Liver (tissue), 9 donors: Measurements from ENCODE around the gene ZNF534. TPM values are rescaled to one million over a fixed set of nuclear protein-coding genes. Genes with fewer than 3 reads are reported as not detected.
A peak's percentile ranks its signal among the peaks of the same experiment; 100 is the strongest.

Experiments
- DNase-seq: peaks from one replicate; pipeline ENCODE4 v3.0.0-alpha.2; 2017; ENCODE audit warnings: low spot score
- H3K27ac ChIP-seq, 2 donors: one replicate each; pipeline ENCODE4 v1.7.0; 2013; ENCODE audit warnings: inconsistent platforms in 2 of 2, low read length in 2 of 2, control low read depth in 1 of 2, low read depth in 1 of 2, mild to moderate bottlenecking in 1 of 2
- H3K27me3 ChIP-seq, 4 donors: one replicate each; pipeline versions ENCODE4 v1.6.1 to v1.7.0; 2013; ENCODE audit warnings: low read length in 3 of 4, inconsistent platforms in 1 of 4, mild to moderate bottlenecking in 1 of 4, moderate library complexity in 1 of 4; ENCODE audit not compliant: control insufficient read depth in 4 of 4, insufficient read depth in 4 of 4
- H3K36me3 ChIP-seq, 4 donors: one replicate each; pipeline versions ENCODE4 v1.6.1 to v1.7.0; 2013; ENCODE audit warnings: low read length in 3 of 4, mild to moderate bottlenecking in 3 of 4, low read depth in 1 of 4, moderate library complexity in 1 of 4; ENCODE audit not compliant: control insufficient read depth in 4 of 4, insufficient read depth in 3 of 4
- H3K4me1 ChIP-seq, 4 donors: one replicate each; pipeline versions ENCODE4 v1.6.1 to v1.7.0; 2013; ENCODE audit warnings: low read length in 3 of 4, mild to moderate bottlenecking in 3 of 4, moderate library complexity in 1 of 4; ENCODE audit not compliant: control insufficient read depth in 4 of 4, insufficient read depth in 4 of 4
- H3K4me3 ChIP-seq, 3 donors: one replicate each; pipeline versions ENCODE4 v1.6.1 to v1.7.0; 2013; ENCODE audit warnings: low read length in 3 of 3, control low read depth in 1 of 3, low read depth in 1 of 3, mild to moderate bottlenecking in 1 of 3
- H3K9ac ChIP-seq, 2 donors: one replicate each; pipeline ENCODE4 v1.7.0; 2013; ENCODE audit warnings: low read length in 2 of 2, mild to moderate bottlenecking in 2 of 2, moderate library complexity in 2 of 2, control low read depth in 1 of 2, low read depth in 1 of 2
- H3K9me3 ChIP-seq, 4 donors: one replicate each; pipeline versions ENCODE4 v1.6.1 to v1.7.0; 2013; ENCODE audit warnings: low read length in 3 of 4; ENCODE audit not compliant: control insufficient read depth in 4 of 4
- ATF3 ChIP-seq: IDR thresholded peaks from 2 replicates; pipeline ENCODE4 v1.6.1; 2016; ENCODE audit warnings: antibody characterized with exemption
- CTCF ChIP-seq: fragments of 150-350 bp; IDR thresholded peaks from 2 replicates; pipeline ENCODE4 v1.5.1; 2017; ENCODE audit warnings: improper control_type of control experiment, low read depth, low read length; ENCODE audit not compliant: missing input control
- EGR1 ChIP-seq, 2 donors: IDR thresholded peaks; 2 replicates each; pipeline ENCODE4 v1.6.1; 2016 to 2018; ENCODE audit warnings: antibody characterized with exemption in 2 of 2, low read depth in 2 of 2
- FOXA1 ChIP-seq: IDR thresholded peaks from 2 replicates; pipeline ENCODE4 v1.6.1; 2016; ENCODE audit warnings: antibody characterized with exemption
- FOXA2 ChIP-seq: IDR thresholded peaks from 2 replicates; pipeline ENCODE4 v1.6.1; 2016; ENCODE audit warnings: antibody characterized with exemption
- GABPA ChIP-seq, 2 donors: IDR thresholded peaks in 1 of 2; conservative IDR thresholded peaks in 1 of 2; 2 replicates each; pipeline ENCODE4 v1.6.1; 2016; ENCODE audit warnings: antibody characterized with exemption in 2 of 2, mild to moderate bottlenecking in 1 of 2, moderate library complexity in 1 of 2
- HNF4A ChIP-seq, 2 donors: conservative IDR thresholded peaks; 2 replicates each; pipeline ENCODE4 v1.6.1; 2016; ENCODE audit warnings: antibody characterized with exemption in 2 of 2, mild to moderate bottlenecking in 2 of 2
- HNF4G ChIP-seq: IDR thresholded peaks from 2 replicates; pipeline ENCODE4 v1.6.1; 2016; ENCODE audit warnings: antibody characterized with exemption
- JUND ChIP-seq, 2 donors: IDR thresholded peaks; 2 replicates each; pipeline ENCODE4 v1.6.1; 2016; ENCODE audit warnings: antibody characterized with exemption in 2 of 2
- MAX ChIP-seq: IDR thresholded peaks from 2 replicates; pipeline ENCODE4 v1.6.1; 2016; ENCODE audit warnings: antibody characterized with exemption
- NR2F2 ChIP-seq: IDR thresholded peaks from 2 replicates; pipeline ENCODE4 v1.6.1; 2016; ENCODE audit warnings: antibody characterized with exemption
- RAD21 ChIP-seq, 2 donors: IDR thresholded peaks; 2 replicates each; pipeline ENCODE4 v1.6.1; 2016; ENCODE audit warnings: antibody characterized with exemption in 2 of 2, mild to moderate bottlenecking in 2 of 2
- REST ChIP-seq: IDR thresholded peaks from 2 replicates; pipeline ENCODE4 v1.6.1; 2016; ENCODE audit warnings: antibody characterized with exemption, mild to moderate bottlenecking
- RXRA ChIP-seq, 2 donors: IDR thresholded peaks; 2 replicates each; pipeline ENCODE4 v1.6.1; 2017 to 2018; ENCODE audit warnings: antibody characterized with exemption in 2 of 2, mild to moderate bottlenecking in 1 of 2
- SP1 ChIP-seq: IDR thresholded peaks from 2 replicates; pipeline ENCODE4 v1.6.1; 2018; ENCODE audit warnings: antibody characterized with exemption, mild to moderate bottlenecking
- YY1 ChIP-seq: IDR thresholded peaks from 2 replicates; pipeline ENCODE4 v1.6.1; 2016; ENCODE audit warnings: antibody characterized with exemption, mild to moderate bottlenecking
- ZBTB33 ChIP-seq: IDR thresholded peaks from 2 replicates; pipeline ENCODE4 v1.6.1; 2016; ENCODE audit warnings: antibody characterized with exemption
- WGBS: extraction: QIAGEN DNeasy Blood & Tissue Kit; methylation state at CpG from one replicate; pipeline ENCODE4 v1.1.7; 2013; 5-methylcytosine and 5-hydroxymethylcytosine counted together
- polyA plus RNA-seq, 2 donors: library from polyadenylated mRNA; stranded (reverse) in 1 of 2; unstranded in 1 of 2; fragments of 200-250 nt in 1 of 2; fragments of >200 nt in 1 of 2; fragmentation: Nextera tagmentation in 1 of 2; extraction: Ambion mirVana in 1 of 2; gene quantifications; one replicate each; pipeline versions ENCODE4 v1.2.1 to v1.2.3, GENCODE V29; 2013 to 2015
- total RNA-seq, 2 donors: library from RNA; depleted of rRNA; stranded (reverse); fragments of >200 nt; gene quantifications; one replicate each; pipeline ENCODE4 v1.2.3, GENCODE V29; 2014
- donor health status: healthy.
- donor health status: healthy.
- donor health status: healthy.
- donor health status: healthy.
- donor health status: healthy.

ZNF534 gene
- total and polyA plus RNA-seq, 4 donors: not detected

- peak; percentile 37 for DNase-seq
- 28% methylated on average over 37 of the region's 37 CpGs for WGBS
- TF ChIP-seq HNF4G: no peak
- no peak for TF ChIP-seq CTCF
- TF ChIP-seq GABPA (IDR thresholded peaks at IDR 0.05 in 1 of 2, conservative IDR thresholded peaks at IDR 0.05 in 1 of 2): no peak
- TF ChIP-seq ZBTB33: no peak
- no peak for TF ChIP-seq SP1
- no peak for TF ChIP-seq MAX
- TF ChIP-seq NR2F2: no peak
- TF ChIP-seq REST: no peak
- TF ChIP-seq RXRA (IDR thresholded peaks at IDR 0.05): no peak
These were observed 63.4 kb downstream of the ZNF534 start for GRCh38 chr19:52492201-52492993.

GRCh38 chr19:52492994-52493470 is 64.1 kb downstream of the ZNF534 start:
- peak; percentile 33 for DNase-seq
- Histone ChIP-seq H3K27me3 (no peaks in the 10 kb centered on the region), H3K36me3 (no peaks in the 10 kb centered on the region), H3K4me3 (peak overlapping the region in 2 of 3 donors; percentile 11 to 19), H3K27ac (no peak overlapping the region), H3K9me3 (peaks cover 15 to 33% (median 24%) of the 10 kb centered on the region in 4 donors), H3K9ac (no peak overlapping the region), H3K4me1 (no peaks in the 10 kb centered on the region)
- WGBS: 12% methylated on average over 28 of the region's 28 CpGs
- TF ChIP-seq GABPA (IDR thresholded peaks at IDR 0.05 in 1 of 2, conservative IDR thresholded peaks at IDR 0.05 in 1 of 2) (no peak), FOXA1 (no peak), JUND (IDR thresholded peaks at IDR 0.05) (no peak), FOXA2 (no peak), CTCF (no peak), ZBTB33 (no peak), SP1 (no peak), MAX (no peak), RXRA (IDR thresholded peaks at IDR 0.05) (no peak), RAD21 (IDR thresholded peaks at IDR 0.05) (no peak), NR2F2 (no peak), HNF4A (conservative IDR thresholded peaks at IDR 0.05) (no peak), EGR1 (IDR thresholded peaks at IDR 0.05; ENCODE audit: low read depth in 2 of 2) (no peak), ATF3 (no peak), YY1 (no peak), HNF4G (no peak)

More at GRCh38 chr19:52492201-52492993, 63.4 kb downstream of the ZNF534 start:
- Histone ChIP-seq H3K9me3 (peaks cover 15 to 34% (median 27%) of the 10 kb centered on the region in 4 donors), H3K9ac (no peak overlapping the region), H3K4me3 (peak overlapping the region in 2 of 3 donors; percentile 11 to 19), H3K4me1 (no peaks in the 10 kb centered on the region), H3K36me3 (no peaks in the 10 kb centered on the region), H3K27me3 (no peaks in the 10 kb centered on the region), H3K27ac (no peak overlapping the region)
